Osteoblast (primary cell): ENCODE data around the gene IL36RN. TPM values are rescaled to one million over a fixed set of nuclear protein-coding genes. Genes with fewer than 3 reads are reported as not detected.

ENCODE experiments used
- DNase-seq: peaks from one replicate; pipeline ENCODE4 v3.0.0; 2011; ENCODE audit warnings: low spot score, mixed read lengths; ENCODE audit not compliant: insufficient read length; ENCODE audit errors: missing footprints
- H2AFZ ChIP-seq: 2 replicates; pipeline ENCODE4 v1.6.0; 2011; ENCODE audit warnings: mild to moderate bottlenecking, low read length
- H3K27ac ChIP-seq: 2 replicates; pipeline ENCODE4 v1.5.1; 2011; ENCODE audit warnings: mild to moderate bottlenecking, low read depth, low read length, moderate library complexity
- H3K27me3 ChIP-seq: 2 replicates; pipeline ENCODE4 v1.6.0; 2012; ENCODE audit warnings: mild to moderate bottlenecking, control low read depth, inconsistent platforms, low read length, moderate library complexity; ENCODE audit not compliant: insufficient read depth
- H3K36me3 ChIP-seq: 2 replicates; pipeline ENCODE4 v1.5.1; 2011; ENCODE audit warnings: mild to moderate bottlenecking, low read length, control low read depth, moderate library complexity; ENCODE audit not compliant: insufficient read depth
- H3K4me1 ChIP-seq: 2 replicates; pipeline ENCODE4 v1.5.1; 2011; ENCODE audit warnings: mild to moderate bottlenecking, low read length, control low read depth, moderate library complexity; ENCODE audit not compliant: insufficient read depth
- H3K4me2 ChIP-seq: 2 replicates; pipeline ENCODE4 v1.6.0; 2011; ENCODE audit warnings: mild to moderate bottlenecking, low read length; ENCODE audit not compliant: insufficient read depth
- H3K4me3 ChIP-seq: fragments of 200-600 bp; sonication (generic); 3 replicates; pipeline ENCODE4 v1.5.1; 2012; ENCODE audit warnings: mild to moderate bottlenecking, low read length, inconsistent platforms; ENCODE audit not compliant: insufficient read depth
- H3K79me2 ChIP-seq: 2 replicates; pipeline ENCODE4 v1.6.0; 2012; ENCODE audit warnings: mild to moderate bottlenecking, low read length, control low read depth, inconsistent platforms; ENCODE audit not compliant: insufficient read depth
- H3K9me3 ChIP-seq: 2 replicates; pipeline ENCODE4 v1.5.1; 2011; ENCODE audit warnings: low read depth, low read length, control low read depth
- H4K20me1 ChIP-seq: 2 replicates; pipeline ENCODE4 v1.6.0; 2012; ENCODE audit warnings: mild to moderate bottlenecking, low read length, control low read depth; ENCODE audit not compliant: insufficient read depth
- total RNA-seq: library from RNA; depleted of rRNA; stranded (reverse); fragments of >200 nt; gene quantifications from 2 replicates; pipeline ENCODE4 v1.2.3, GENCODE V29; 2012
- TF ChIP-seq, protein P1 (sequence below): IDR thresholded peaks from 2 replicates; pipeline ENCODE4 v1.5.1; 2011; ENCODE audit warnings: mild to moderate bottlenecking, low read depth, low read length, moderate library complexity; ENCODE audit errors: extremely low read depth

The IL36RN gene
- total RNA-seq, 1 donor, result not detected

DNA sequence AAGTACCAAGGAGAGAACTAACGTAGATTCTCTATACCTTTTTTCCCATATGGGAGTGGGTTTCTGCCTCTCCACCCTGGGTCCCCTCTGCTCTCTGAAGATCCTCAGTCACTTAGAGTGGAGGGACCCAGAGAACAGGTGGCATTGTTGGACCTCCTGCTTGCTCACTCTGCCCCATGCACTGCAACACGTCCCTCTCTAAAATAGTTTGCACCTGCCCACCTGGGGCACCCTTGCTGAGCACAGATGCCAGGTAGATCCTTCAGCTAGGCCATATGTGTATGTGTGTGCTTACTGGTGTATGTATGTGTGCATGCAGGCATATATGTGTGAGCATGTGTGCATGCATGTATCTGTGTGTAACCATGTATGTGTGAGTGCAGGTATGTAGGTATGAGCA, 2.2 kb downstream of the IL36RN start:
- DNase-seq, result no peak
- no peaks in the 10 kb centered on the region for H3K9me3 ChIP-seq
- H2AFZ ChIP-seq, result no peak overlapping the region
- H3K36me3 ChIP-seq, result no peaks in the 10 kb centered on the region
- no peaks in the 10 kb centered on the region for H3K79me2 ChIP-seq
- peaks cover 19% of the 10 kb centered on the region for H3K27me3 ChIP-seq
- H3K27ac ChIP-seq, result no peak overlapping the region
- no peak overlapping the region for H3K4me2 ChIP-seq
- TF ChIP-seq, protein P1, sequence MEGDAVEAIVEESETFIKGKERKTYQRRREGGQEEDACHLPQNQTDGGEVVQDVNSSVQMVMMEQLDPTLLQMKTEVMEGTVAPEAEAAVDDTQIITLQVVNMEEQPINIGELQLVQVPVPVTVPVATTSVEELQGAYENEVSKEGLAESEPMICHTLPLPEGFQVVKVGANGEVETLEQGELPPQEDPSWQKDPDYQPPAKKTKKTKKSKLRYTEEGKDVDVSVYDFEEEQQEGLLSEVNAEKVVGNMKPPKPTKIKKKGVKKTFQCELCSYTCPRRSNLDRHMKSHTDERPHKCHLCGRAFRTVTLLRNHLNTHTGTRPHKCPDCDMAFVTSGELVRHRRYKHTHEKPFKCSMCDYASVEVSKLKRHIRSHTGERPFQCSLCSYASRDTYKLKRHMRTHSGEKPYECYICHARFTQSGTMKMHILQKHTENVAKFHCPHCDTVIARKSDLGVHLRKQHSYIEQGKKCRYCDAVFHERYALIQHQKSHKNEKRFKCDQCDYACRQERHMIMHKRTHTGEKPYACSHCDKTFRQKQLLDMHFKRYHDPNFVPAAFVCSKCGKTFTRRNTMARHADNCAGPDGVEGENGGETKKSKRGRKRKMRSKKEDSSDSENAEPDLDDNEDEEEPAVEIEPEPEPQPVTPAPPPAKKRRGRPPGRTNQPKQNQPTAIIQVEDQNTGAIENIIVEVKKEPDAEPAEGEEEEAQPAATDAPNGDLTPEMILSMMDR, result no peak
- no peak overlapping the region for H3K4me3 ChIP-seq
- no peaks in the 10 kb centered on the region for H4K20me1 ChIP-seq
- no peaks in the 10 kb centered on the region for H3K4me1 ChIP-seq

DNA sequence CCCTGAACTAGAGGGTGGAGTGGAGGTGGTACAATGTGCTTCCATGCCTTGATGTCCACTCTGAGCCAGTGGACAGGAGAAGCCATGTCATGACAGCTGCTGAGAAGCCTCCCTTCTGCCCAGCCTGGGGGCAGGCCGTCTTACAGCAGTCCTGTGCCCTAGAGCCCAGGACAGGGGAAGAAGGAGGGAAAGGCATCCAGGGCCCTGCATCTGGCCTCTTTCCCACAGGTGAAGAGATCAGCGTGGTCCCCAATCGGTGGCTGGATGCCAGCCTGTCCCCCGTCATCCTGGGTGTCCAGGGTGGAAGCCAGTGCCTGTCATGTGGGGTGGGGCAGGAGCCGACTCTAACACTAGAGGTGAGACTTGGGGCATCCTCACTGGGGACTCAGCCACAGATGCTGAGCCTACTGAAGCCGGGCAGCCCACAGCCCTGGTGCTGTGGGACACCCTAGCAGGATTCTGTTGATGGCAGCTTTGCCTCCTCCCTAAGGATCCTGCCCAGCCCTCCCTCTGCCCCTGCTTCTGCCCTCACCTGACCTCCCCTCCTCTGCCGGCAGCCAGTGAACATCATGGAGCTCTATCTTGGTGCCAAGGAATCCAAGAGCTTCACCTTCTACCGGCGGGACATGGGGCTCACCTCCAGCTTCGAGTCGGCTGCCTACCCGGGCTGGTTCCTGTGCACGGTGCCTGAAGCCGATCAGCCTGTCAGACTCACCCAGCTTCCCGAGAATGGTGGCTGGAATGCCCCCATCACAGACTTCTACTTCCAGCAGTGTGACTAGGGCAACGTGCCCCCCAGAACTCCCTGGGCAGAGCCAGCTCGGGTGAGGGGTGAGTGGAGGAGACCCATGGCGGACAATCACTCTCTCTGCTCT, 3.1 kb downstream of the IL36RN start:
- H3K36me3 ChIP-seq, result no peaks in the 10 kb centered on the region
- no peaks in the 10 kb centered on the region for H4K20me1 ChIP-seq
- DNase-seq, result no peak
- H3K4me3 ChIP-seq, result no peak overlapping the region
- no peak overlapping the region for H2AFZ ChIP-seq
- H3K27me3 ChIP-seq, result peaks cover 19% of the 10 kb centered on the region
- no peak overlapping the region for H3K27ac ChIP-seq
- no peaks in the 10 kb centered on the region for H3K4me1 ChIP-seq
- no peak overlapping the region for H3K4me2 ChIP-seq
- no peaks in the 10 kb centered on the region for H3K79me2 ChIP-seq
- H3K9me3 ChIP-seq, result no peaks in the 10 kb centered on the region
- TF ChIP-seq, protein P1, result no peak

DNA sequence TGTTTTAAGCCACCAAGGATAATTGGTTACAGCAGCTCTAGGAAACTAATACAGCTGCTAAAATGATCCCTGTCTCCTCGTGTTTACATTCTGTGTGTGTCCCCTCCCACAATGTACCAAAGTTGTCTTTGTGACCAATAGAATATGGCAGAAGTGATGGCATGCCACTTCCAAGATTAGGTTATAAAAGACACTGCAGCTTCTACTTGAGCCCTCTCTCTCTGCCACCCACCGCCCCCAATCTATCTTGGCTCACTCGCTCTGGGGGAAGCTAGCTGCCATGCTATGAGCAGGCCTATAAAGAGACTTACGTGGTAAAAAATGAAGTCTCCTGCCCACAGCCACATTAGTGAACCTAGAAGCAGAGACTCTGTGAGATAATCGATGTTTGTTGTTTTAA, 5.3 kb downstream of the IL36RN start:
- Histone ChIP-seq H3K9me3 (no peaks in the 10 kb centered on the region), H4K20me1 (no peaks in the 10 kb centered on the region), H3K4me2 (no peak overlapping the region), H3K4me1 (no peaks in the 10 kb centered on the region), H3K4me3 (no peak overlapping the region), H2AFZ (no peak overlapping the region), H3K79me2 (no peaks in the 10 kb centered on the region), H3K27me3 (peaks cover 12% of the 10 kb centered on the region), H3K36me3 (no peaks in the 10 kb centered on the region), H3K27ac (no peak overlapping the region)
- DNase-seq, result no peak
- TF ChIP-seq, protein P1, result no peak

DNA sequence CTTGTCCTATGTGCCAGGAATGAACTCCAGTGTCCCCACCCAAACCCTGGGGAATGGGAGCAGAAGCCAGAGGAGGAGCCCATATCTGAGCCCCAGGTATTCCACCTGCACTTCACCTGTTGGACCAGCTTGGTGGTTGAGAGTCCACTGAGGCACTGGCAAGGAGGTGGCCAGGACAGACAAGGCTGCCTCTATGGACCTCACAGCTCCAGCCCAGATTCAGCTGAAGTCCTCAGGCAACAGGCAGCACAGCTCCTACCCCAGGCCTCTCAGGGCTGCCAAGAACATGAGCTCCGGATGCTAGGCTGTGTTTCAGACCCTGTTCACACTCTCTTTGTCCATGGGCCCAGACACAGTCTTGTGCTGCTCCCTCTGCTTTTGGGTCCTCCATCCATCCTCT, 5.9 kb downstream of the IL36RN start:
- peaks cover 12% of the 10 kb centered on the region for H3K27me3 ChIP-seq
- no peaks in the 10 kb centered on the region for H3K4me1 ChIP-seq
- H3K4me2 ChIP-seq, result no peak overlapping the region
- H3K27ac ChIP-seq, result no peak overlapping the region
- H3K79me2 ChIP-seq, result no peaks in the 10 kb centered on the region
- no peak overlapping the region for H2AFZ ChIP-seq
- TF ChIP-seq, protein P1, result no peak
- no peaks in the 10 kb centered on the region for H3K36me3 ChIP-seq
- no peaks in the 10 kb centered on the region for H4K20me1 ChIP-seq
- no peak for DNase-seq
- H3K9me3 ChIP-seq, result no peaks in the 10 kb centered on the region
- no peak overlapping the region for H3K4me3 ChIP-seq
